ENCODE results near the gene CHD6.

DNA sequence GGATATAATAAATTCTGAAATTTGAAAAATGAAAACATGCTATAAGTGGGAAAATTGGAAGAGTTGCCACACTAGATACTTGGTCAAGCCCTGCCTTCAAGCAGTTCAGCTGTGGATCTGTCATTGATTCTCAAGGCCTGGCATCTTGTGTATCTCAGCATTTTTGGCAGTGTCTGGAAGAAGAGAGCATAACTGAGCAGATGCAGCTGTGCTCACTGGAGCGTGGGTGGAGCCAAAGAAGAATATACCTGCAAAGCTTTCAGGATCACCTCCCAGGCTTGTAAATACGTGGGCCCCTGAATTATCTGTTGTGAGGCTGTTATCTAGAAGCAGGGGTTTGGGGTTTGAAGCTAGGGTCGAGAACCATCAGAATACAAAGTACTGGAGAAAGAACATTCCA, 31.3 kb upstream of the CHD6 start:
- TF ChIP-seq SIN3A (IDR thresholded peaks at IDR 0.05; ENCODE audit: low read depth) (no peak), POLR2AphosphoS5 (IDR thresholded peaks at IDR 0.05; ENCODE audit: low read depth, low read length) (no peak), POLR2A (IDR thresholded peaks at IDR 0.05; ENCODE audit: borderline replicate concordance, extremely low read depth, insufficient read depth, insufficient read length) (no peak), CEBPB (IDR thresholded peaks at IDR 0.05; ENCODE audit: low read depth) (no peak), ZNF274 (IDR thresholded peaks at IDR 0.05; ENCODE audit: low read depth, low read length) (no peak), YY1 (IDR thresholded peaks at IDR 0.05; ENCODE audit: extremely low read depth, insufficient replicate concordance, low read depth, low read length) (no peak)

Measured in HCT116 (cell line).